GM18520 (cell line): ENCODE results near the gene EGR1.

ENCODE experiments used
- ATAC-seq: cut with Tn5 transposase; IDR thresholded peaks from one replicate; pipeline ENCODE4 v1.9.1; 2021; ENCODE audit not compliant: unreplicated experiment

The EGR1 gene

DNA sequence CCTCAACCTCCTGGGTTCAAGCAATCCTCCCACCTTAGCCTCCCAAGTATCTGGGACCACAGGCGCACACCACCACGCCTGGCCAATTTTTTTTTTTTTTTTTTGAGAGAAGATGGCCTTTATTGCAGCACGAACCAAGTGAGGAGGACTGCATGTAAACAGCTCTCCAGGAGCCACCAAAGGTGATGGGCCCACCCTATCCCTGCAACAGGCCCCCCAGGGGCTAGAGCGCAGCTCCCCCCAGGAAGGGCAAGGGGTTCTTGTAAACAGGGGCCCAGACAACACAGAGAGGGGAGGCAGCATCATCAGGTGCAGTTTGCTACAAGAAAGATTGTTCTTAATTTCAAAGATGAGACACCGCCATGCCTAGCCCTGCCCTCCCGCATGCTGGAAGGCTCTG, 12.6 kb upstream of the EGR1 start:
- ATAC-seq, result no peak

- ATAC-seq, result no peak
Observed at GRCh38 chr5:138453590-138453989, 11.7 kb upstream of the EGR1 start.

DNA sequence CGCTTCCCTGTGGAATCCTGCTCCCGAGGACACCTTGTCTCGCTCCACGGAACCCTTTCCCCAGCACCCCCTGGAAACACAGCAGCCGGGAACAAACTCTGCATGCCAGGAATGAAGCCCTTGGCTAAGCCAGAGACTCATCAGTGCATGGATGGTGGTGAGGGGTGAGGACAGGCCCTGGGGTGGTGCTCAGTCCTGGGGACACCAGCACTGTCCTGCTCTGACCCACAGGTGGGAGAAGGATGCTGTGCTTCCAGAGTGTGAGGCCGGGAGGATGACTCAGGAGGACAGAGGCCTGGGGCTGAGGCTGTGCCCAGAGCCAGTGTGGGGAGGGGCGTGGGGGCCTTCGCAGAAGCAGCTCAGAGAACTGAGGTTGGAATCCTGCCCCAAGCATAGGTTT, 11.2 kb upstream of the EGR1 start:
- ATAC-seq, result no peak

- no peak for ATAC-seq
Observed at GRCh38 chr5:138455232-138455930, 9.9 kb upstream of the EGR1 start.

- no peak for ATAC-seq
Observed at GRCh38 chr5:138457531-138458275, 7.6 kb upstream of the EGR1 start.

- no peak for ATAC-seq
Observed at GRCh38 chr5:138458384-138458783, 6.9 kb upstream of the EGR1 start.

- ATAC-seq, result no peak
Observed at GRCh38 chr5:138458856-138459255, 6.4 kb upstream of the EGR1 start.

DNA sequence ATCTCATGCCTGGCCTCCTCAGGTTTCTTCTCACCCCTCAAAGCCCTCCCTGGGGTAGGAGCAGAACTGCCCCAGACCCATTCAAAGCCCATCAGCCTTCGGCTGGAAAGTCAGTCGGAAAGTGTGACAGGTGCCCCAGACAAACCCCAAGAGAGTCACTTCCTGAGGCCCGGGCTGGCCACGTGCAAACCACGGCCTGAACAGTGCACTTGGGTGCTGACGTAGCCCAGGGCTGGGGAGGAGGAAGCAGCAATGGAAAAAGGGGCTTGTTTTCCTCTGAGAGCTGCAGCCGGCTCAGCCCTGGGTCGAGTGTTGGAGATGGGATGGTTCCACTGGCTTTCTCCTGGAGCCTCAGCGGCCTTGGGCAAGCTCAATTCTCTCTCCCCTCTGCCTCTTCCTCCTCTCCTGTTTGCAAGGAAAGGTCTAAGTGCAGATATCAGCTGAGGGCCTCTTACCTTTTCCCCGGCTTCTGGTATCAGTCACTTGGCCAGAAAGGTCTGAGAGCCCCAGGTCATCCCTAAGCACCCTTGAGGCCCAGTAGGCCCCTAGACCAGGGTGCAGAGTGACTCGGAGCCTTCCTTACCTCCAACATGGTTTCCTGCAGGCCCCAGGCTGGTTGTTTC, 5.9 kb upstream of the EGR1 start:
- no peak for ATAC-seq

GRCh38 chr5:138460032-138460693, 5.1 kb upstream of the EGR1 start:
- no peak for ATAC-seq

DNA sequence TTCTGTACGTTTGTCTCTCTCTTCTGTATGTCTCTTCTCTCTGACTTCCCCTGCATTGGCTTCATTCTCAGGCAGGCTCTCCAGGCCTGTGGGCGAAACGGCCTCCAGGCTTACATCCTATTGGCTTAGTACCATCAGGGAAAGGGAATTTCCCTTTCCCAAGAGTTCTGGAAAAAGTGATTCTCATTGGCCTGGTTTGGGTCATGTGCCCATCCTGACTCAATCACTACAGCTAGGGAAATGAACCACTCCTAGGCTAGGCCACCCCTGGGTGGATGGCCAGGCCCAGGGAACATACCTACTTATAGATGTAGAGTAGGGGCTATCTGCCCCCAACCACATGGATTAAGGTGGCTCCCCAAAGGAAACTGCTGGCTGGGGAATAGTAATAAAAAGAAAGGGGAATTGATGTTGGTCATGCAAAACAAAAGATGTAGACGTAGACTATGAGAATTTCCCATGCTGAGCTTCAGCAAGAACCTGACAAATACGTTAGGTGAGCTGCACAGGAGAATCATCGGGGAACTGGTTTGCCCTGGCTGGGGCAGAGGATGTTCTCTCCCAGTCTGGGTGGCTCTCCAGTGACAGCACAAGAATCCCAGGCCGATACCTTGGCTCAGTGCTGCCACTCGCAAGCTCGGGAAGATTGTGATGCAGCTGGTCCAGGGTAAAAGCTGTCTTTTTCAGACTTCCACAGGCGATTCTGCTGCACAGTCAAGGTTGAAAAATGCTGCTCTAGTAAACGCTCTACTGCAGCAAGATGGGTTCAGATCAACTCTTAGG, 3.7 kb upstream of the EGR1 start:
- ATAC-seq, result no peak

- ATAC-seq, result no peak
Observed at GRCh38 chr5:138463419-138464007, 1.8 kb upstream of the EGR1 start.

DNA sequence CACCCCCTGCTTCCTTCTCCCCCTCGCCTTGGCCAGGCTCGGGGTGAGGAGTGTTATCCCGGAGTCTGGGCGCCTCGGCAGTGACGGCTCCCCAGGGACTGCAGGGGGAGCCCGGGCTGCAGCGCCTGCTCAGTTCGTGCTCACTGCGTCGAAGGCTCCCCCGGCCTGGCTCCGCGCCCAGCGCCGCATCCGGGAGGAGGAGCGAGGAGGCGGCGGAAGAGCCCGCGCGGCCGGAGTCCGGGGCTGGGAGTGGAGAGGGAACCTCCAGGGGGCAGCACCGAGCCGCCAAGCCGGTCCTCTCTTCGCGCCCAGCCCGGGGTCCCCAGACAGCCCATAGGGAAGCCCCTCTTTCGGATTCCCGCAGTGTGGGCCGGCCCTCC, 1.3 kb upstream of the EGR1 start:
- peak; percentile 44 for ATAC-seq

DNA sequence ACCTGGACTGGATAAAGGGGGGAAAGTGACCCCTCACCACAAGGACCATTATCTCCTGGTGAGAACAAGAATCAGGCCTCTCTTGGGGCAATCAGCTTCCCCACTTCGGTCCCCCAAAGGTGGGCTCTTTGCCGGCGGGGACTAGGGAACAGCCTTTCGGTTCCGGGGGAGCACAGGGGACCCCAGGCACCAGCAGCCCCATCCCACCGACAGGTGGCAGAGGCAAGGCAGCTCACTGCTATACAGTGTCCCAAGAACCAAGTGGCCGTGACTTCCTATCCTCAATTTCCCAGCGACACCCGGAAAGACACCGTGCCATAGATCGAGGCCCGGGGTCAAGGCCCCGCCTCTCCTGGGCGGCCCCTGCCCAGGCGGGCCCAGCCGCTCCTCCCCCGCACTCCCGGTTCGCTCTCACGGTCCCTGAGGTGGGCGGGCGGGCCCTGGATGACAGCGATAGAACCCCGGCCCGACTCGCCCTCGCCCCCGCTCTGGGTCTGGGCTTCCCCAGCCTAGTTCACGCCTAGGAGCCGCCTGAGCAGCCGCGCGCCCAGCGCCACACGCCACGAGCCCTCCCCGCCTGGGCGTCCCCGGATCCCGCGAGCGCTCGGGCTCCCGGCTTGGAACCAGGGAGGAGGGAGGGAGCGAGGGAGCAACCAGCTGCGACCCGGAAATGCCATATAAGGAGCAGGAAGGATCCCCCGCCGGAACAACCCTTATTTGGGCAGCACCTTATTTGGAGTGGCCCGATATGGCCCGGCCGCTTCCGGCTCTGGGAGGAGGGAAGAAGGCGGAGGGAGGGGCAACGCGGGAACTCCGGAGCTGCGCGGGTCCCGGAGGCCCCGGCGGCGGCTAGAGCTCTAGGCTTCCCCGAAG, 655 bp upstream of the EGR1 start:
- peak; percentile 47 for ATAC-seq

DNA sequence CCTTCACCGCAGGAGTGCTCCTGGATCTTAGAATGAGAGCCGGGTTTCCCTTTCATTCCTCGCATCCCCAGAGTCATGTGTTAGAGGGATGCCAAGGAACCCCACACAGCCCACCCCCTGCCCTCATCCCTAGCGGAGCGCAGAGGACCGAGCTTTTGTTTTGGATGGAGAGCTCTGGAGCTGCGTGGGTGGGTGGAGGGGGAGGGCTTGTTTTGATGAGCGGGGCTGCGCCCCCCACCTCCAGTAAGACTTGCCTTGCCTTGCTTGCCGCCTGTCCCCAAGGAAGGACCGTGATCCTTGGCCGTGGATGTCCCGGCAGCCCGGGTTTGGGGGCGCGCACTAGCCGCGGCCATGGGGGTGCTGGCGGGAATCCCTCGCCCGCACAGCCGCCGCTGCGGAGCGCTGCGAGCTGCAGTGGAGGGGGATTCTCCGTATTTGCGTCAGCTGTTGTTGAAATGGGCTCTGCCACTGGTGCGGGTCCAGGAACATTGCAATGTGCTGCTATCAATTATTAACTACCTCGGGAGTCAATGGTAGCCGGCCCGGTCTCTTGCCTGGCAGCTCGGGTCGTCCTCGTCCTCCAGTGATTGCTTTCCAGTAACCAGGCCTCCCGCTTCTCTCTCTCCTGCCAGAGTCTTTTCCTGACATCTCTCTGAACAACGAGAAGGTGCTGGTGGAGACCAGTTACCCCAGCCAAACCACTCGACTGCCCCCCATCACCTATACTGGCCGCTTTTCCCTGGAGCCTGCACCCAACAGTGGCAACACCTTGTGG, 1.0 kb downstream of the EGR1 start:
- ATAC-seq, result no peak

DNA sequence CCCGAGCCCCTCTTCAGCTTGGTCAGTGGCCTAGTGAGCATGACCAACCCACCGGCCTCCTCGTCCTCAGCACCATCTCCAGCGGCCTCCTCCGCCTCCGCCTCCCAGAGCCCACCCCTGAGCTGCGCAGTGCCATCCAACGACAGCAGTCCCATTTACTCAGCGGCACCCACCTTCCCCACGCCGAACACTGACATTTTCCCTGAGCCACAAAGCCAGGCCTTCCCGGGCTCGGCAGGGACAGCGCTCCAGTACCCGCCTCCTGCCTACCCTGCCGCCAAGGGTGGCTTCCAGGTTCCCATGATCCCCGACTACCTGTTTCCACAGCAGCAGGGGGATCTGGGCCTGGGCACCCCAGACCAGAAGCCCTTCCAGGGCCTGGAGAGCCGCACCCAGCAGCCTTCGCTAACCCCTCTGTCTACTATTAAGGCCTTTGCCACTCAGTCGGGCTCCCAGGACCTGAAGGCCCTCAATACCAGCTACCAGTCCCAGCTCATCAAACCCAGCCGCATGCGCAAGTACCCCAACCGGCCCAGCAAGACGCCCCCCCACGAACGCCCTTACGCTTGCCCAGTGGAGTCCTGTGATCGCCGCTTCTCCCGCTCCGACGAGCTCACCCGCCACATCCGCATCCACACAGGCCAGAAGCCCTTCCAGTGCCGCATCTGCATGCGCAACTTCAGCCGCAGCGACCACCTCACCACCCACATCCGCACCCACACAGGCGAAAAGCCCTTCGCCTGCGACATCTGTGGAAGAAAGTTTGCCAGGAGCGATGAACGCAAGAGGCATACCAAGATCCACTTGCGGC, 1.8 kb downstream of the EGR1 start:
- no peak for ATAC-seq

GRCh38 chr5:138467711-138468132, 2.4 kb downstream of the EGR1 start:
- ATAC-seq, result no peak

DNA sequence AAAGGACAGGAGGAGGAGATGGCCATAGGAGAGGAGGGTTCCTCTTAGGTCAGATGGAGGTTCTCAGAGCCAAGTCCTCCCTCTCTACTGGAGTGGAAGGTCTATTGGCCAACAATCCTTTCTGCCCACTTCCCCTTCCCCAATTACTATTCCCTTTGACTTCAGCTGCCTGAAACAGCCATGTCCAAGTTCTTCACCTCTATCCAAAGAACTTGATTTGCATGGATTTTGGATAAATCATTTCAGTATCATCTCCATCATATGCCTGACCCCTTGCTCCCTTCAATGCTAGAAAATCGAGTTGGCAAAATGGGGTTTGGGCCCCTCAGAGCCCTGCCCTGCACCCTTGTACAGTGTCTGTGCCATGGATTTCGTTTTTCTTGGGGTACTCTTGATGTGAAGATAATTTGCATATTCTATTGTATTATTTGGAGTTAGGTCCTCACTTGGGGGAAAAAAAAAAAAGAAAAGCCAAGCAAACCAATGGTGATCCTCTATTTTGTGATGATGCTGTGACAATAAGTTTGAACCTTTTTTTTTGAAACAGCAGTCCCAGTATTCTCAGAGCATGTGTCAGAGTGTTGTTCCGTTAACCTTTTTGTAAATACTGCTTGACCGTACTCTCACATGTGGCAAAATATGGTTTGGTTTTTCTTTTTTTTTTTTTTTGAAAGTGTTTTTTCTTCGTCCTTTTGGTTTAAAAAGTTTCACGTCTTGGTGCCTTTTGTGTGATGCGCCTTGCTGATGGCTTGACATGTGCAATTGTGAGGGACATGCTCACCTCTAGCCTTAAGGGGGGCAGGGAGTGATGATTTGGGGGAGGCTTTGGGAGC, 3.1 kb downstream of the EGR1 start:
- ATAC-seq, result no peak
